SK-N-SH treated with all-trans-retinoic acid at 6 μM for 48 hours (cell line): Measurements from ENCODE around the gene YPEL3.

ENCODE experiments used
- ATAC-seq: fragments of 200-7000 bp; cut with Tn5 transposase; 3 replicates; pipeline ENCODE4 v1.9.1; 2020; ENCODE audit warnings: mild to moderate bottlenecking, moderate library complexity
- ARNTL ChIP-seq: fragments of 450-650 bp; formaldehyde crosslinking; IDR thresholded peaks from 2 replicates; pipeline ENCODE4 v1.5.0; 2020; ENCODE audit warnings: low read depth, mild to moderate bottlenecking, moderate library complexity, borderline replicate concordance
- CSDC2 ChIP-seq: fragments of 250-450 bp; sonication (Bioruptor Pico); IDR thresholded peaks from 2 replicates; pipeline ENCODE4 v1.5.0; 2020; ENCODE audit warnings: mild to moderate bottlenecking, moderate library complexity
- ESRRG ChIP-seq: fragments of 250-450 bp; sonication (Bioruptor Pico); IDR thresholded peaks from 2 replicates; pipeline ENCODE4 v1.6.1; 2021; ENCODE audit warnings: mild to moderate bottlenecking
- GLIS3 ChIP-seq: fragments of 250-450 bp; sonication (Bioruptor Pico); IDR thresholded peaks from 2 replicates; pipeline ENCODE4 v1.5.0; 2020; ENCODE audit warnings: mild to moderate bottlenecking, moderate library complexity
- ISL1 ChIP-seq: fragments of 250-450 bp; sonication (Bioruptor Pico); IDR thresholded peaks from 2 replicates; pipeline ENCODE4 v2.1.2; 2022; ENCODE audit warnings: mild to moderate bottlenecking, moderate library complexity
- PPARA ChIP-seq: fragments of 250-450 bp; sonication (Bioruptor Pico); IDR thresholded peaks from 2 replicates; pipeline ENCODE4 v1.5.0; 2020; ENCODE audit warnings: mild to moderate bottlenecking, borderline replicate concordance
- RARB ChIP-seq: fragments of 250-450 bp; sonication (Bioruptor Pico); IDR thresholded peaks from 2 replicates; pipeline ENCODE4 v1.8.0; 2021; ENCODE audit warnings: mild to moderate bottlenecking, moderate library complexity
- TCF4 ChIP-seq: fragments of 250-450 bp; sonication (Bioruptor Pico); IDR thresholded peaks from 2 replicates; pipeline ENCODE4 v1.8.0; 2021; ENCODE audit warnings: mild to moderate bottlenecking, moderate library complexity, borderline replicate concordance
- TOX ChIP-seq: fragments of 250-450 bp; sonication (Bioruptor Pico); IDR thresholded peaks from 2 replicates; pipeline ENCODE4 v1.8.0; 2021; ENCODE audit warnings: mild to moderate bottlenecking, moderate library complexity, borderline replicate concordance
- ZC3H10 ChIP-seq: fragments of 250-450 bp; sonication (Bioruptor Pico); IDR thresholded peaks from 2 replicates; pipeline ENCODE4 v1.5.1; 2021; ENCODE audit warnings: mild to moderate bottlenecking, moderate library complexity
- ZFP3 ChIP-seq: fragments of 250-450 bp; sonication (Bioruptor Pico); IDR thresholded peaks from 2 replicates; pipeline ENCODE4 v1.5.0; 2020; ENCODE audit warnings: mild to moderate bottlenecking, moderate library complexity
- ZNF565 ChIP-seq: fragments of 450-650 bp; formaldehyde crosslinking; conservative IDR thresholded peaks from 2 replicates; pipeline ENCODE4 v1.5.0; 2020; ENCODE audit warnings: low read depth, mild to moderate bottlenecking, moderate library complexity
- ZNF70 ChIP-seq: fragments of 450-650 bp; formaldehyde crosslinking; IDR thresholded peaks from 2 replicates; pipeline ENCODE4 v1.5.0; 2020; ENCODE audit warnings: mild to moderate bottlenecking, moderate library complexity
- ZNF8 ChIP-seq: fragments of 450-650 bp; formaldehyde crosslinking; IDR thresholded peaks from 2 replicates; pipeline ENCODE4 v1.5.0; 2020; ENCODE audit warnings: mild to moderate bottlenecking, moderate library complexity
- TF ChIP-seq, protein P1 (sequence below): fragments of 250-450 bp; sonication (Bioruptor Pico); IDR thresholded peaks from 2 replicates; pipeline ENCODE4 v1.5.1; 2021; ENCODE audit warnings: mild to moderate bottlenecking, moderate library complexity
- TF ChIP-seq, protein P2 (sequence below): fragments of 250-450 bp; sonication (Bioruptor Pico); IDR thresholded peaks from 2 replicates; pipeline ENCODE4 v1.8.0; 2021; ENCODE audit warnings: low read depth, mild to moderate bottlenecking, moderate library complexity, borderline replicate concordance
- TF ChIP-seq, protein P3 (sequence below): fragments of 250-450 bp; sonication (Bioruptor Pico); IDR thresholded peaks from 2 replicates; pipeline ENCODE4 v1.5.1; 2020; ENCODE audit warnings: low read depth, mild to moderate bottlenecking, moderate library complexity
- TF ChIP-seq, protein P4 (sequence below): fragments of 250-450 bp; sonication (Bioruptor Pico); IDR thresholded peaks from 2 replicates; pipeline ENCODE4 v1.5.0; 2020; ENCODE audit warnings: mild to moderate bottlenecking, moderate library complexity
- TF ChIP-seq, protein P5 (sequence below): fragments of 250-450 bp; sonication (Bioruptor Pico); IDR thresholded peaks from 2 replicates; pipeline ENCODE4 v1.8.0; 2020; ENCODE audit warnings: mild to moderate bottlenecking, moderate library complexity, borderline replicate concordance

YPEL3 gene

GRCh38 chr16:30065943-30066760 is 29.9 kb downstream of the YPEL3 start:
- TF ChIP-seq ZFP3 (CRISPR knock-in tag) (no peak), ZNF8 (CRISPR knock-in tag) (no peak), ESRRG (CRISPR knock-in tag) (no peak), ISL1 (CRISPR knock-in tag) (no peak), ZNF565 (CRISPR knock-in tag) (no peak), TOX (CRISPR knock-in tag) (no peak), ARNTL (CRISPR knock-in tag) (no peak), PPARA (no peak), ZNF70 (CRISPR knock-in tag) (no peak), RARB (CRISPR knock-in tag) (no peak), CSDC2 (no peak), GLIS3 (no peak), TCF4 (CRISPR knock-in tag) (no peak)
- TF ChIP-seq, protein P1, sequence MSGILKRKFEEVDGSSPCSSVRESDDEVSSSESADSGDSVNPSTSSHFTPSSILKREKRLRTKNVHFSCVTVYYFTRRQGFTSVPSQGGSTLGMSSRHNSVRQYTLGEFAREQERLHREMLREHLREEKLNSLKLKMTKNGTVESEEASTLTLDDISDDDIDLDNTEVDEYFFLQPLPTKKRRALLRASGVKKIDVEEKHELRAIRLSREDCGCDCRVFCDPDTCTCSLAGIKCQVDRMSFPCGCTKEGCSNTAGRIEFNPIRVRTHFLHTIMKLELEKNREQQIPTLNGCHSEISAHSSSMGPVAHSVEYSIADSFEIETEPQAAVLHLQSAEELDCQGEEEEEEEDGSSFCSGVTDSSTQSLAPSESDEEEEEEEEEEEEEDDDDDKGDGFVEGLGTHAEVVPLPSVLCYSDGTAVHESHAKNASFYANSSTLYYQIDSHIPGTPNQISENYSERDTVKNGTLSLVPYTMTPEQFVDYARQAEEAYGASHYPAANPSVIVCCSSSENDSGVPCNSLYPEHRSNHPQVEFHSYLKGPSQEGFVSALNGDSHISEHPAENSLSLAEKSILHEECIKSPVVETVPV (CRISPR knock-in tag), result no peak
- TF ChIP-seq, protein P2, sequence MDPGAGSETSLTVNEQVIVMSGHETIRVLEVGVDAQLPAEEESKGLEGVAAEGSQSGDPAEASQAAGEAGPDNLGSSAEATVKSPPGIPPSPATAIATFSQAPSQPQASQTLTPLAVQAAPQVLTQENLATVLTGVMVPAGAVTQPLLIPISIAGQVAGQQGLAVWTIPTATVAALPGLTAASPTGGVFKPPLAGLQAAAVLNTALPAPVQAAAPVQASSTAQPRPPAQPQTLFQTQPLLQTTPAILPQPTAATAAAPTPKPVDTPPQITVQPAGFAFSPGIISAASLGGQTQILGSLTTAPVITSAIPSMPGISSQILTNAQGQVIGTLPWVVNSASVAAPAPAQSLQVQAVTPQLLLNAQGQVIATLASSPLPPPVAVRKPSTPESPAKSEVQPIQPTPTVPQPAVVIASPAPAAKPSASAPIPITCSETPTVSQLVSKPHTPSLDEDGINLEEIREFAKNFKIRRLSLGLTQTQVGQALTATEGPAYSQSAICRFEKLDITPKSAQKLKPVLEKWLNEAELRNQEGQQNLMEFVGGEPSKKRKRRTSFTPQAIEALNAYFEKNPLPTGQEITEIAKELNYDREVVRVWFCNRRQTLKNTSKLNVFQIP (CRISPR knock-in tag), result no peak
- TF ChIP-seq, protein P3, sequence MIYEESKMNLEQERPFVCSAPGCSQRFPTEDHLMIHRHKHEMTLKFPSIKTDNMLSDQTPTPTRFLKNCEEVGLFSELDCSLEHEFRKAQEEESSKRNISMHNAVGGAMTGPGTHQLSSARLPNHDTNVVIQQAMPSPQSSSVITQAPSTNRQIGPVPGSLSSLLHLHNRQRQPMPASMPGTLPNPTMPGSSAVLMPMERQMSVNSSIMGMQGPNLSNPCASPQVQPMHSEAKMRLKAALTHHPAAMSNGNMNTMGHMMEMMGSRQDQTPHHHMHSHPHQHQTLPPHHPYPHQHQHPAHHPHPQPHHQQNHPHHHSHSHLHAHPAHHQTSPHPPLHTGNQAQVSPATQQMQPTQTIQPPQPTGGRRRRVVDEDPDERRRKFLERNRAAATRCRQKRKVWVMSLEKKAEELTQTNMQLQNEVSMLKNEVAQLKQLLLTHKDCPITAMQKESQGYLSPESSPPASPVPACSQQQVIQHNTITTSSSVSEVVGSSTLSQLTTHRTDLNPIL (CRISPR knock-in tag), result no peak
- TF ChIP-seq, protein P4, sequence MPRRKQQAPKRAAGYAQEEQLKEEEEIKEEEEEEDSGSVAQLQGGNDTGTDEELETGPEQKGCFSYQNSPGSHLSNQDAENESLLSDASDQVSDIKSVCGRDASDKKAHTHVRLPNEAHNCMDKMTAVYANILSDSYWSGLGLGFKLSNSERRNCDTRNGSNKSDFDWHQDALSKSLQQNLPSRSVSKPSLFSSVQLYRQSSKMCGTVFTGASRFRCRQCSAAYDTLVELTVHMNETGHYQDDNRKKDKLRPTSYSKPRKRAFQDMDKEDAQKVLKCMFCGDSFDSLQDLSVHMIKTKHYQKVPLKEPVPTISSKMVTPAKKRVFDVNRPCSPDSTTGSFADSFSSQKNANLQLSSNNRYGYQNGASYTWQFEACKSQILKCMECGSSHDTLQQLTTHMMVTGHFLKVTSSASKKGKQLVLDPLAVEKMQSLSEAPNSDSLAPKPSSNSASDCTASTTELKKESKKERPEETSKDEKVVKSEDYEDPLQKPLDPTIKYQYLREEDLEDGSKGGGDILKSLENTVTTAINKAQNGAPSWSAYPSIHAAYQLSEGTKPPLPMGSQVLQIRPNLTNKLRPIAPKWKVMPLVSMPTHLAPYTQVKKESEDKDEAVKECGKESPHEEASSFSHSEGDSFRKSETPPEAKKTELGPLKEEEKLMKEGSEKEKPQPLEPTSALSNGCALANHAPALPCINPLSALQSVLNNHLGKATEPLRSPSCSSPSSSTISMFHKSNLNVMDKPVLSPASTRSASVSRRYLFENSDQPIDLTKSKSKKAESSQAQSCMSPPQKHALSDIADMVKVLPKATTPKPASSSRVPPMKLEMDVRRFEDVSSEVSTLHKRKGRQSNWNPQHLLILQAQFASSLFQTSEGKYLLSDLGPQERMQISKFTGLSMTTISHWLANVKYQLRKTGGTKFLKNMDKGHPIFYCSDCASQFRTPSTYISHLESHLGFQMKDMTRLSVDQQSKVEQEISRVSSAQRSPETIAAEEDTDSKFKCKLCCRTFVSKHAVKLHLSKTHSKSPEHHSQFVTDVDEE (CRISPR knock-in tag), result no peak
- TF ChIP-seq, protein P5, sequence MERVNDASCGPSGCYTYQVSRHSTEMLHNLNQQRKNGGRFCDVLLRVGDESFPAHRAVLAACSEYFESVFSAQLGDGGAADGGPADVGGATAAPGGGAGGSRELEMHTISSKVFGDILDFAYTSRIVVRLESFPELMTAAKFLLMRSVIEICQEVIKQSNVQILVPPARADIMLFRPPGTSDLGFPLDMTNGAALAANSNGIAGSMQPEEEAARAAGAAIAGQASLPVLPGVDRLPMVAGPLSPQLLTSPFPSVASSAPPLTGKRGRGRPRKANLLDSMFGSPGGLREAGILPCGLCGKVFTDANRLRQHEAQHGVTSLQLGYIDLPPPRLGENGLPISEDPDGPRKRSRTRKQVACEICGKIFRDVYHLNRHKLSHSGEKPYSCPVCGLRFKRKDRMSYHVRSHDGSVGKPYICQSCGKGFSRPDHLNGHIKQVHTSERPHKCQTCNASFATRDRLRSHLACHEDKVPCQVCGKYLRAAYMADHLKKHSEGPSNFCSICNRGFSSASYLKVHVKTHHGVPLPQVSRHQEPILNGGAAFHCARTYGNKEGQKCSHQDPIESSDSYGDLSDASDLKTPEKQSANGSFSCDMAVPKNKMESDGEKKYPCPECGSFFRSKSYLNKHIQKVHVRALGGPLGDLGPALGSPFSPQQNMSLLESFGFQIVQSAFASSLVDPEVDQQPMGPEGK (CRISPR knock-in tag), result no peak
- TF ChIP-seq, all 23 proteins: peak for 0
- ATAC-seq, result peak; percentile 41

DNA sequence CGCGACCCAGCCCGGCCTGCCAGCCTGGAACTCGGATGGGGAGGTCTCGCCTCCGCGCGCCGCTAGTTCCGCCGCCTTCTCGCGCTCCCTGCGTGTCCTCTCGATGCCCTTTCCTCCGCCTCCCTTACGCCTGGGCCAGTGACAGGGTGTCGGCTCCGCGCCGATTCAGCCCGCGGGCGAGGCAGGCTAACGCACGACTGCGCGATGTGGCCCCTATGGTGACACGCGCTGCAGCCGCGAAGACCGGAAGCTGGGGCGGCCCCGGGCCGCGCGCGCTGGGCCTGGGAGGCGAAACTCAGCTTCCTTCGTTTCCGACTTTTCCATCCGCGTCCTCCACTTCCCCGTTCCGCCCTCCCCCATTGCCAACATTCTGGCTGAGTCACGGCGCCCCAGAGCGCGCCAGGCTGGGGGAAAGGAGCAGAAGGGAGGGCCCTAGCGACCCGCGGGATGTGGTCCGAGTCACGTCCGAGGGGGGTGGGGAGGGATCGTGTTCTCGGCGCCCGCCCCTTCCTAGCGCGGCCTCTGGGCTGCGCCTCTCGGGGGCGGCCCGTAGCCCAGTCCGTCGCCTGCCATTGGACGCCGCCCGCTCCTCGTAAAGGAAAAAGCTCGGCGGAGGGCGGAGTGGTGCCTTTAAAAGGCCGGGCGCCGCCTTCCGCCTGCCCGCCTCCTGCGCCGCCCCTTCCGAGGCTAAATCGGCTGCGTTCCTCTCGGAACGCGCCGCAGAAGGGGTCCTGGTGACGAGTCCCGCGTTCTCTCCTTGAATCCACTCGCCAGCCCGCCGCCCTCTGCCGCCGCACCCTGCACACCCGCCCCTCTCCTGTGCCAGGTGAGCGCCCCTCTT is 30.7 kb downstream of the YPEL3 start, which contains the start of gene ALDOA:
Gene ALDOA (plus strand): TSS at position 659 of the 841 bp plus-strand sequence. CDS start 1,138 bp downstream, outside the sequence.
- ATAC-seq, result peak; percentile 91
- TF ChIP-seq ZFP3 (CRISPR knock-in tag), result peak; percentile 67; the same call in 1 of the 2 replicates
- TF ChIP-seq, protein P4 (CRISPR knock-in tag), result peak; percentile 39; the same call in 1 of the 2 replicates
- TF ChIP-seq, protein P5 (CRISPR knock-in tag), result peak; percentile 52; the same call in 1 of the 2 replicates
- TF ChIP-seq, protein P2 (CRISPR knock-in tag), result no peak
- 0 out of 2 replicates have a peak, but pooled peaks have one; percentile 19 for TF ChIP-seq ZC3H10 (CRISPR knock-in tag)
- 0 out of 2 replicates have a peak, but pooled peaks have one; percentile 34 for TF ChIP-seq CSDC2
- no peak for TF ChIP-seq ZNF8 (CRISPR knock-in tag)
- TF ChIP-seq, all 23 proteins: peak for 5
